Erythroblast (primary cell): ENCODE measurements around the gene CST2.

Experiments
- GATA1 ChIP-seq: IDR thresholded peaks from 2 replicates; pipeline ENCODE4 v1.6.1; 2011; ENCODE audit warnings: low read depth, mild to moderate bottlenecking, control low read depth, low read length, moderate library complexity
- POLR2A ChIP-seq: IDR thresholded peaks from 2 replicates; pipeline ENCODE4 v1.6.1; 2011; ENCODE audit warnings: mild to moderate bottlenecking, low read length

- TF ChIP-seq POLR2A (no peak), GATA1 (no peak)
Observed at GRCh38 chr20:23869520-23869919, 43.0 kb upstream of the CST2 start.
